HL-60 (cell line): ENCODE results near the gene HIP1R.

Experiments
- POLR2AphosphoS5 ChIP-seq: IDR thresholded peaks from 2 replicates; pipeline ENCODE4 v1.6.1; 2012; ENCODE audit warnings: low read depth
- REST ChIP-seq: IDR thresholded peaks from 2 replicates; pipeline ENCODE4 v1.6.1; 2012; ENCODE audit warnings: low read depth; ENCODE audit not compliant: insufficient replicate concordance
- TF ChIP-seq, protein P1 (sequence below): IDR thresholded peaks from one replicate; pipeline ENCODE4 v1.5.1; 2011; ENCODE audit warnings: low read length, control low read depth, inconsistent platforms; ENCODE audit not compliant: insufficient read depth

- TF ChIP-seq, protein P1, sequence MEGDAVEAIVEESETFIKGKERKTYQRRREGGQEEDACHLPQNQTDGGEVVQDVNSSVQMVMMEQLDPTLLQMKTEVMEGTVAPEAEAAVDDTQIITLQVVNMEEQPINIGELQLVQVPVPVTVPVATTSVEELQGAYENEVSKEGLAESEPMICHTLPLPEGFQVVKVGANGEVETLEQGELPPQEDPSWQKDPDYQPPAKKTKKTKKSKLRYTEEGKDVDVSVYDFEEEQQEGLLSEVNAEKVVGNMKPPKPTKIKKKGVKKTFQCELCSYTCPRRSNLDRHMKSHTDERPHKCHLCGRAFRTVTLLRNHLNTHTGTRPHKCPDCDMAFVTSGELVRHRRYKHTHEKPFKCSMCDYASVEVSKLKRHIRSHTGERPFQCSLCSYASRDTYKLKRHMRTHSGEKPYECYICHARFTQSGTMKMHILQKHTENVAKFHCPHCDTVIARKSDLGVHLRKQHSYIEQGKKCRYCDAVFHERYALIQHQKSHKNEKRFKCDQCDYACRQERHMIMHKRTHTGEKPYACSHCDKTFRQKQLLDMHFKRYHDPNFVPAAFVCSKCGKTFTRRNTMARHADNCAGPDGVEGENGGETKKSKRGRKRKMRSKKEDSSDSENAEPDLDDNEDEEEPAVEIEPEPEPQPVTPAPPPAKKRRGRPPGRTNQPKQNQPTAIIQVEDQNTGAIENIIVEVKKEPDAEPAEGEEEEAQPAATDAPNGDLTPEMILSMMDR = no peak
- TF ChIP-seq REST (no peak), POLR2AphosphoS5 (no peak)
Observed at GRCh38 chr12:122870867-122871664, 35.8 kb downstream of the HIP1R start.
